K562 (cell line): ENCODE measurements around the gene UNC5B. TPM values are rescaled to one million over a fixed set of nuclear protein-coding genes. Genes with fewer than 3 reads are reported as not detected.

Source experiments
- ATAC-seq: fragments of 200-7000 bp; cut with Tn5 transposase; 3 replicates; pipeline ENCODE4 v1.9.1; 2020; ENCODE audit warnings: moderate library complexity
- BruUV-seq: library from RNA; stranded (reverse); fragments of 400-500 nt; replicated peaks from 2 replicates; lab custom pipeline; 2021; lab: Mats Ljungman, UMichigan
- CTCF ChIA-PET: fragments of 300-600 bp; formaldehyde crosslinking; extraction: SDS; loops from one replicate; lab custom pipeline; 2021; ENCODE audit warnings: low intra/inter-chr PET ratio; lab: Yijun Ruan, JAX
- POLR2A ChIA-PET: fragments of 300-600, 350-650 bp; sonication (Branson Sonifier 250); formaldehyde crosslinking; extraction: SDS; loops from one replicate; lab custom pipeline; 2021; ENCODE audit warnings: antibody characterized with exemption, inconsistent platforms; lab: Yijun Ruan, JAX
- DNase-seq, 4 experiments: peaks; one replicate each; pipeline versions ENCODE4 v3.0.0 to v3.0.0-alpha.2; 2011 to 2018; ENCODE audit warnings: low spot score in 3 of 4, mixed read lengths in 3 of 4; ENCODE audit errors: extremely low read depth in 1 of 4
- FAIRE-seq: peaks from 2 replicates; lab custom pipeline; 2011; peaks lifted over from hg19 to GRCh38; lab: Jason Lieb, UNC
- H2AFZ ChIP-seq: 2 replicates; pipeline ENCODE4 v1.6.0; 2011; ENCODE audit warnings: low read depth, low read length, control low read depth, inconsistent platforms
- H3K27ac ChIP-seq: fragments of 200-600 bp; 3 replicates; pipeline ENCODE4 v1.8.0; 2011; ENCODE audit warnings: low read depth, mild to moderate bottlenecking, control low read depth, inconsistent platforms, low read length, moderate library complexity, mixed read lengths; ENCODE audit errors: extremely low read depth
- H3K27me3 ChIP-seq, 2 experiments: fragments of 300-600 bp in 1 of 2; 2 replicates in 1 of 2; 3 replicates in 1 of 2; pipeline versions ENCODE4 v1.6.0 to v1.8.0; 2011; ENCODE audit warnings: inconsistent platforms in 2 of 2, low read length in 2 of 2, mild to moderate bottlenecking in 1 of 2, mixed read lengths in 1 of 2, moderate library complexity in 1 of 2; ENCODE audit not compliant: control insufficient read depth in 2 of 2, insufficient read depth in 2 of 2
- H3K36me3 ChIP-seq: fragments of 300-600 bp; 3 replicates; pipeline ENCODE4 v1.8.0; 2011; ENCODE audit warnings: mild to moderate bottlenecking, low read length, inconsistent platforms; ENCODE audit not compliant: control insufficient read depth, insufficient read depth
- H3K4me1 ChIP-seq, 2 experiments: fragments of 200-600 bp in 1 of 2; replicated peaks in 1 of 2; 2 replicates in 1 of 2; 3 replicates in 1 of 2; pipeline versions ENCODE4 v1.5.1 to v1.8.0; 2011; ENCODE audit warnings: inconsistent platforms in 2 of 2, low read length in 2 of 2, mild to moderate bottlenecking in 1 of 2, mixed read lengths in 1 of 2, moderate library complexity in 1 of 2; ENCODE audit not compliant: control insufficient read depth in 2 of 2, insufficient read depth in 2 of 2
- H3K4me2 ChIP-seq: 2 replicates; pipeline ENCODE4 v1.6.1; 2011; ENCODE audit warnings: low read length, control low read depth, inconsistent platforms, mixed read lengths; ENCODE audit not compliant: insufficient read depth
- H3K4me3 ChIP-seq: fragments of 200-600 bp; sonication (generic), shearing (Covaris generic); 2 replicates; pipeline ENCODE4 v1.5.1; 2016; ENCODE audit warnings: control low read depth, inconsistent platforms
- H3K79me2 ChIP-seq: fragments of 200-600 bp; 3 replicates; pipeline ENCODE4 v1.8.0; 2011; ENCODE audit warnings: low read length, inconsistent platforms; ENCODE audit not compliant: control insufficient read depth, insufficient read depth
- H3K9ac ChIP-seq, 2 experiments: 2 replicates each; pipeline versions ENCODE4 v1.6.0 to v1.6.1; 2011; ENCODE audit warnings: low read depth in 2 of 2, low read length in 2 of 2, control low read depth in 1 of 2, inconsistent platforms in 1 of 2, mild to moderate bottlenecking in 1 of 2, mixed read lengths in 1 of 2; ENCODE audit not compliant: insufficient read depth in 1 of 2
- H3K9me1 ChIP-seq: one replicate; pipeline ENCODE4 v1.6.0; 2011; ENCODE audit warnings: inconsistent platforms, mild to moderate bottlenecking, low read length, moderate library complexity; ENCODE audit not compliant: control insufficient read depth, insufficient read depth
- H3K9me3 ChIP-seq: replicated peaks from 2 replicates; pipeline ENCODE4 v1.5.1; 2011; ENCODE audit warnings: low read depth, low read length, inconsistent platforms; ENCODE audit not compliant: control insufficient read depth, insufficient read depth
- H4K20me1 ChIP-seq: replicated peaks from 2 replicates; pipeline ENCODE4 v1.6.1; 2011; ENCODE audit warnings: low read length, inconsistent platforms, mixed read lengths; ENCODE audit not compliant: control insufficient read depth, insufficient read depth
- ASH1L ChIP-seq: fragments of 450-650 bp; IDR thresholded peaks from 2 replicates; pipeline ENCODE4 v1.6.1; 2018; ENCODE audit warnings: borderline replicate concordance, mild to moderate bottlenecking, low read depth; ENCODE audit not compliant: partially characterized antibody
- DPF2 ChIP-seq: fragments of 450-650 bp; IDR thresholded peaks from 2 replicates; pipeline ENCODE4 v1.6.1; 2016
- EGR1 ChIP-seq: fragments of 450-650 bp; conservative IDR thresholded peaks from 2 replicates; pipeline ENCODE4 v1.6.1; 2017; ENCODE audit warnings: mild to moderate bottlenecking
- ELF1 ChIP-seq: fragments of 200-800 bp; sonication (Bioruptor generic); IDR thresholded peaks from 2 replicates; pipeline ENCODE4 v1.6.1; 2016; ENCODE audit warnings: missing genetic modification characterization, missing compliant biosample characterization
- HDAC6 ChIP-seq: IDR thresholded peaks from 2 replicates; pipeline ENCODE4 v1.6.1; 2012; ENCODE audit warnings: low read depth, mild to moderate bottlenecking, control low read depth, inconsistent platforms, low read length, moderate library complexity
- IFI16 ChIP-seq: fragments of 250-450 bp; sonication (Bioruptor Pico); IDR thresholded peaks from 2 replicates; pipeline ENCODE4 v2.1.2; 2022; ENCODE audit warnings: mild to moderate bottlenecking, inconsistent platforms
- JUND ChIP-seq, 2 experiments: IDR thresholded peaks; 2 replicates in 1 of 2; 3 replicates in 1 of 2; pipeline ENCODE4 v1.6.1; 2011; ENCODE audit warnings: borderline replicate concordance in 2 of 2, low read depth in 2 of 2, low read length in 2 of 2, improper control_type of control experiment in 1 of 2, missing biosample characterization in 1 of 2, missing genetic modification characterization in 1 of 2, missing genetic modification reagents in 1 of 2
- RBFOX2 ChIP-seq: fragments of 200-400 bp; formaldehyde crosslinking; IDR thresholded peaks from 2 replicates; pipeline ENCODE4 v1.6.1; 2017; ENCODE audit warnings: low read depth, mild to moderate bottlenecking, low read length, moderate library complexity
- TCF3 ChIP-seq: sonication (generic); formaldehyde crosslinking; IDR thresholded peaks from 2 replicates; pipeline ENCODE4 v1.4.0; 2020; ENCODE audit warnings: mild to moderate bottlenecking, missing genetic modification reagents
- ZFPM2 ChIP-seq: fragments of 250-450 bp; sonication (Bioruptor Pico); IDR thresholded peaks from 2 replicates; pipeline ENCODE4 v1.5.1; 2022; ENCODE audit warnings: mild to moderate bottlenecking
- ZNF175 ChIP-seq: fragments of 200-800 bp; sonication (Bioruptor generic); IDR thresholded peaks from 2 replicates; pipeline ENCODE4 v1.6.1; 2016; ENCODE audit warnings: low read depth, mild to moderate bottlenecking, missing genetic modification characterization, missing compliant biosample characterization
- ZNF23 ChIP-seq: fragments of 250-450 bp; sonication (Bioruptor Pico); IDR thresholded peaks from 2 replicates; pipeline ENCODE4 v1.4.0; 2020; ENCODE audit warnings: mild to moderate bottlenecking
- ZNF282 ChIP-seq: sonication (generic); formaldehyde crosslinking; IDR thresholded peaks from 2 replicates; pipeline ENCODE4 v1.8.1; 2023; ENCODE audit warnings: missing genetic modification reagents
- ZNF436 ChIP-seq: fragments of 250-450, 450-650 bp; sonication (Bioruptor Pico); formaldehyde crosslinking; IDR thresholded peaks from 2 replicates; pipeline ENCODE4 v1.7.0; 2020; ENCODE audit warnings: mild to moderate bottlenecking
- ZNF583 ChIP-seq: fragments of 250-450 bp; sonication (Bioruptor Pico); IDR thresholded peaks from 2 replicates; pipeline ENCODE4 v1.4.0; 2020
- ZNF764 ChIP-seq: fragments of 250-450 bp; sonication (Bioruptor Pico); IDR thresholded peaks from 2 replicates; pipeline ENCODE4 v1.4.0; 2020; ENCODE audit warnings: low read depth, mild to moderate bottlenecking, moderate library complexity
- WGBS: fragments of 100-300 bp; shearing (Covaris generic); methylation state at CpG from one replicate; pipeline ENCODE4 v1.1.6; 2016; ENCODE audit warnings: low coverage, mixed read lengths; ENCODE audit not compliant: insufficient coverage; ENCODE audit errors: missing lambda C conversion rate; 5-methylcytosine and 5-hydroxymethylcytosine counted together
- in situ Hi-C: fragments of 300-500 bp; cut with MboI; formaldehyde crosslinking; loops from 4 replicates; pipeline ENCODE4 v1.15.0; 2018; ENCODE audit warnings: inconsistent platforms, mixed read lengths
- intact Hi-C: fragments of 100-400 bp; cut with micrococcal nuclease; formaldehyde crosslinking; loops from 2 replicates; pipeline ENCODE4 v1.14.2; 2022
- polyA plus RNA-seq, 8 experiments: library from polyadenylated mRNA; depleted of rRNA in 4 of 8; stranded (reverse) in 5 of 8; unstranded in 3 of 8; fragments of >200 nt; fragmentation: Nextera tagmentation in 2 of 8; fragmentation: Illumina TruSeq in 1 of 8; extraction: Ambion mirVana in 2 of 8; extraction: Trizol in 1 of 8; gene quantifications; 2 replicates each; pipeline versions ENCODE4 v1.2.1 to v1.2.3, GENCODE V29; 2011 to 2014; ENCODE audit warnings: inconsistent platforms in 1 of 8, missing spikeins in 1 of 8
- total RNA-seq, 7 experiments: library from RNA; depleted of rRNA in 6 of 7; stranded (reverse); fragments of >200 nt in 6 of 7; fragmentation: Illumina TruSeq in 2 of 7; extraction: Trizol in 2 of 7; gene quantifications; 2 replicates each; pipeline versions ENCODE4 v1.2.1 to v1.2.3, GENCODE V29; 2011 to 2021; ENCODE audit warnings: low replicate concordance in 1 of 7
- TF ChIP-seq, protein P1 (sequence below): sonication (generic); formaldehyde crosslinking; IDR thresholded peaks from 2 replicates; pipeline ENCODE4 v1.9.0; 2022; ENCODE audit warnings: mild to moderate bottlenecking, missing genetic modification reagents
- TF ChIP-seq, protein P2 (sequence below): fragments of 450-650 bp; IDR thresholded peaks from 2 replicates; pipeline ENCODE4 v1.6.1; 2017; ENCODE audit warnings: antibody characterized with exemption, mild to moderate bottlenecking

UNC5B gene
- total and polyA plus RNA-seq, 9 of the 15 experiments (the other 6 are each of a cell fraction or from before 2014, with no cell fraction given), result 0.10 to 8.4 (median 2.1) TPM

DNA sequence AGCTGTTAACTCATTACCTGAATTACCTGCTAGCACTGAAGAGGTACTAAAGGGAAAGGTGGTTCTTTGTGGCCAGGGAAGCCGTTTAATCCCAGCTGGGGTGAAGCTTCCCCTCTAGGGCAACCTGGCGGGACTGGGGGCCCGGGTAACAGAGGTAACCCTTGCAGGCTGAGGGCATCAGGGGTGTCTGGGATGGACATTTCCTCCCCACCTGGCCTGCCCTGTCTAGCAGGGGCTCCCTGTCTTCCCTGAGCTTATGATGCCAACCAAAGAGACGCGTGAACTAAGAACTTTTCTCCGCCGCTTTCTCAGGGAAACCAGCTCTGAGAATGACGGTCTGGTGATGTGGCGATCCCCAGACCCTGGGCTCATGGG is 52.8 kb downstream of the UNC5B start (continued):
- TF ChIP-seq JUND (IDR thresholded peaks at IDR 0.05; ENCODE audit: borderline replicate concordance, low read depth, low read length) (0 out of 2 replicates have a peak, but pooled peaks have one; percentile 4), JUND (tag; IDR thresholded peaks at IDR 0.05; ENCODE audit: borderline replicate concordance, low read depth, low read length) (no peak), TCF3 (no peak), ELF1 (tag) (0 out of 2 replicates have a peak, but pooled peaks have one; percentile 24), ZFPM2 (peak; percentile 22; the same call in 1 of the 2 replicates)
- TF ChIP-seq, protein P1, sequence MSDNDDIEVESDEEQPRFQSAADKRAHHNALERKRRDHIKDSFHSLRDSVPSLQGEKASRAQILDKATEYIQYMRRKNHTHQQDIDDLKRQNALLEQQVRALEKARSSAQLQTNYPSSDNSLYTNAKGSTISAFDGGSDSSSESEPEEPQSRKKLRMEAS (CRISPR knock-in tag), result no peak

DNA sequence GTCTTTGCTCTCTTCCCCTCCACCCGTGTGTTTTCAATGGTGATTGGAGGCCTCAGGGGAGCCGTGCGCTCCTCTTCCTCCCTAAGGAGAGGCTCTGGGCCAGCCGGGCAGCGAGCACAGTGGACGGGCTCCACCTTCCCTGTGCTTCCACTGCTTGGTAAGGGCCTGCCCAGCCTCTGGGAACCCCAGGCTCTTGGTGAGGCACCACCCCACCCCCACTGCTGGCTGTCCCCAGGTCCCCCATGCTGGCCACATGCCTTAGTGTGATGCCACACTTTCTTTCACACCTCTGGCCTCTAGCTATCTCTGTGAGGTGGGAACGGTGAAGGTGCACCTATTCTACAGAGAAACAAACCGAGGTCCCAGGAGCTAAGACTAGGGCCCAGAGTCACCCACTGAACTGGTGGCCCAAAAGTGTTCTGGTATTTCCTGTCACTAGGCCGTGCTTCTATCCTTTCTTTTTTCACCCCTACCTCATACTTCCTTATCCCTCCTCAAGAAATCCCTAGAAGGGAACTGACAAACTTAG is 53.3 kb downstream of the UNC5B start:
- Histone ChIP-seq H3K27me3 (no peaks in the 10 kb centered on the region; a peak in 1 of 5 replicates), H4K20me1 (peaks cover 8% of the 10 kb centered on the region; the same call in 1 of the 2 replicates), H2AFZ (peak overlapping the region; percentile 48), H3K27ac (peak overlapping the region; percentile 66; the same call in 2 of the 3 replicates), H3K9ac (peak overlapping the region; percentile 69 to 82), H3K4me1 (peaks cover 28 to 55% of the 10 kb centered on the region in 2 experiments), H3K9me1 (no peaks in the 10 kb centered on the region), H3K9me3 (no peaks in the 10 kb centered on the region), H3K4me2 (peak overlapping the region; percentile 23; the same call in 1 of the 2 replicates), H3K79me2 (no peaks in the 10 kb centered on the region), H3K4me3 (no peak overlapping the region), H3K36me3 (no peaks in the 10 kb centered on the region)
- in situ Hi-C loops (no loop called here), intact Hi-C loops (loop anchor here (2.0 kb wide), 1 partner anchor 53 kb away; the partner anchor contains the start of gene UNC5B)
- ChIA-PET POLR2A (interaction anchor here (0.6 to 3.4 kb wide), 17 partner anchors 9 to 1512 kb away, joined by 3 to 15 read pairs (median 4); no protein-coding TSS in a partner anchor), CTCF (no interaction called here)
- 63% methylated on average over 8 of the region's 9 CpGs for WGBS
- no TSS peak for BruUV-seq
- ATAC-seq, result peak; percentile 0; the same call in 1 of the 3 replicates
- DNase-seq, result no peak
- no peak for FAIRE-seq
- 0 out of 2 replicates have a peak, but pooled peaks have one; percentile 69 for TF ChIP-seq ZNF175 (CRISPR knock-in tag)
- TF ChIP-seq ZNF764 (CRISPR knock-in tag), result no peak
- no peak for TF ChIP-seq DPF2
- no peak for TF ChIP-seq ZNF282 (CRISPR knock-in tag)
- TF ChIP-seq RBFOX2, result peak; percentile 48; the same call in 1 of the 2 replicates
- no peak for TF ChIP-seq ASH1L
- TF ChIP-seq EGR1, result no peak
- 0 out of 2 replicates have a peak, but pooled peaks have one; percentile 13 for TF ChIP-seq ZNF23
- peak; percentile 33; the same call in 1 of the 2 replicates for TF ChIP-seq ZNF583 (CRISPR knock-in tag)
- no peak for TF ChIP-seq HDAC6
- TF ChIP-seq IFI16 (CRISPR knock-in tag), result 0 out of 2 replicates have a peak, but pooled peaks have one; percentile 34
- TF ChIP-seq, protein P2, sequence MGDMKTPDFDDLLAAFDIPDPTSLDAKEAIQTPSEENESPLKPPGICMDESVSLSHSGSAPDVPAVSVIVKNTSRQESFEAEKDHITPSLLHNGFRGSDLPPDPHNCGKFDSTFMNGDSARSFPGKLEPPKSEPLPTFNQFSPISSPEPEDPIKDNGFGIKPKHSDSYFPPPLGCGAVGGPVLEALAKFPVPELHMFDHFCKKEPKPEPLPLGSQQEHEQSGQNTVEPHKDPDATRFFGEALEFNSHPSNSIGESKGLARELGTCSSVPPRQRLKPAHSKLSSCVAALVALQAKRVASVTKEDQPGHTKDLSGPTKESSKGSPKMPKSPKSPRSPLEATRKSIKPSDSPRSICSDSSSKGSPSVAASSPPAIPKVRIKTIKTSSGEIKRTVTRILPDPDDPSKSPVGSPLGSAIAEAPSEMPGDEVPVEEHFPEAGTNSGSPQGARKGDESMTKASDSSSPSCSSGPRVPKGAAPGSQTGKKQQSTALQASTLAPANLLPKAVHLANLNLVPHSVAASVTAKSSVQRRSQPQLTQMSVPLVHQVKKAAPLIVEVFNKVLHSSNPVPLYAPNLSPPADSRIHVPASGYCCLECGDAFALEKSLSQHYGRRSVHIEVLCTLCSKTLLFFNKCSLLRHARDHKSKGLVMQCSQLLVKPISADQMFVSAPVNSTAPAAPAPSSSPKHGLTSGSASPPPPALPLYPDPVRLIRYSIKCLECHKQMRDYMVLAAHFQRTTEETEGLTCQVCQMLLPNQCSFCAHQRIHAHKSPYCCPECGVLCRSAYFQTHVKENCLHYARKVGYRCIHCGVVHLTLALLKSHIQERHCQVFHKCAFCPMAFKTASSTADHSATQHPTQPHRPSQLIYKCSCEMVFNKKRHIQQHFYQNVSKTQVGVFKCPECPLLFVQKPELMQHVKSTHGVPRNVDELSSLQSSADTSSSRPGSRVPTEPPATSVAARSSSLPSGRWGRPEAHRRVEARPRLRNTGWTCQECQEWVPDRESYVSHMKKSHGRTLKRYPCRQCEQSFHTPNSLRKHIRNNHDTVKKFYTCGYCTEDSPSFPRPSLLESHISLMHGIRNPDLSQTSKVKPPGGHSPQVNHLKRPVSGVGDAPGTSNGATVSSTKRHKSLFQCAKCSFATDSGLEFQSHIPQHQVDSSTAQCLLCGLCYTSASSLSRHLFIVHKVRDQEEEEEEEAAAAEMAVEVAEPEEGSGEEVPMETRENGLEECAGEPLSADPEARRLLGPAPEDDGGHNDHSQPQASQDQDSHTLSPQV, result no peak
- no peak for TF ChIP-seq ZNF436
